Skin epidermis (tissue), 12 donors: ENCODE measurements around the gene ZNF609.
A peak's percentile ranks its signal among the peaks of the same experiment; 100 is the strongest.

Experiments
- H3K27ac ChIP-seq, 21 experiments: fragments of 200-600 bp; sonication (generic) in 11 of 21; one replicate each; pipeline ENCODE4 v1.5.0; 2020; ENCODE audit warnings: mild to moderate bottlenecking in 3 of 21, inconsistent platforms in 2 of 21, moderate library complexity in 2 of 21
- H3K4me3 ChIP-seq, 7 experiments: fragments of 200-600 bp; sonication (generic) in 2 of 7; one replicate each; pipeline ENCODE4 v1.5.0; 2020; ENCODE audit warnings: inconsistent platforms in 2 of 7, mild to moderate bottlenecking in 2 of 7, moderate library complexity in 1 of 7

ZNF609 gene

DNA sequence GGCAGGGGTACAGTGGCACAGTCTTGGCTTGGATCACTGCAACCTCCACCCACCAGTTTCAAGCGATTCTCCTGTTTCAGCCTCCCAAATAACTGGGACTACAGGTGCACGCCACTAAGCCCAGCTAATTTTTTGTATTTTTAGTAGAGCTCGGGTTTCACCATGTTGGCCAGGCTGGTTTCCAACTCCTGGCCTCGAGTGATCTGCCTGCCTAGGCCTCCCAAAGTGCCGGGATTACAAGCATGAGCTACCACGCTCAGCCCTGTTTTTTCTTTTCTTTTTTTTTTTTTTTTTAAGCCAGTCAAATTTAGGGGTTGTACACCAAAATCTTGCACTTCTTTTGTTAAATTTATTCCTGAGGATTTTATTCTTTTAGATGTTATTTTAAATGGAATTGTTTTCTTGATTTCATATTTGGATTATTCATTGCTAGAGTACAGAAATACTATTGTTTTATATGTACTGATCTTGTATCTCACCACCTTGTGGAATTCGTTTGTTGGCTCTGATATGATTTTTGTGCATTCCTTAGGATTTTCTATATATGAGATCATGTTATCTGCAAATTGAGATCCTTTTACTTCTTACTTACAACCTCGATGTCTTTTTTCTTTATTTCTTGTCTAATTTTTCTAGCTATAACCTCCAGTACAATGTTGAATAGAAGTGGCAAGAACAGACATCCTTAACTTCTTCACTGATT lies 65.6 kb downstream of the ZNF609 start:
- Histone ChIP-seq H3K27ac (no peak overlapping the region), H3K4me3 (no peak overlapping the region)

DNA sequence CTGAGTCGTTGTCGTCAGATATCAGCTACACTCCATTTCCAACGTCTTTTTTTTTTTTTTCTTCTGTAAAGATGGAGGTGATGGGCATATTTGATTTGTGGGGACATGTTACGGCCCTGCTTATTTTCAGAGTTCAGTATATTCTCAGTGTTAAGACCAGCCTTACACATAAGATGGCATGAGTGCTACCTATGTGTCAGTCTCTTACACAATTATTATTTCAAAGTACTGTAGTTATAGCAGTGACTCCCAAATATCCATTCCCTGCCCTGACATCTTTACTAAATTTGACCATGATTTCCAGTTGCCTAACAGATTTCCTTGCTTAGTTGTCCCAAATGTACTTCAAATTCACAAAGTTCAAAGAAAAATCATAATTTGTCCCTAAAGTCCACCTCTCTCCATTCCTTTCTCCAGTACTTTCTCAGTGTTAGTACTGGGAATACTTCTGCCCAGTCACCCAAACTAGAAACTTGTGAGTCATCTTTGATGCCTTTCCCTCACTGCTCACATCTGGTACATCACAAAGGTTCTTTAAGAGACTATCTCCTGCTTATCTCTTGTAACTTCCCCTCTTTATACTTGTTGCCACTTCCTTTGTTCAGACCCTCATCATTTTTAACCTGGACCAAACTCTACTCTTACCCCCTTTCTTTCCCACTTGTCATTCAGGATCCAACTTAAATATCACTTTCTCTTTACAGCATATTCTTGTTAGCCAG lies 67.0 kb downstream of the ZNF609 start:
- Histone ChIP-seq H3K4me3 (no peak overlapping the region), H3K27ac (no peak overlapping the region)

DNA sequence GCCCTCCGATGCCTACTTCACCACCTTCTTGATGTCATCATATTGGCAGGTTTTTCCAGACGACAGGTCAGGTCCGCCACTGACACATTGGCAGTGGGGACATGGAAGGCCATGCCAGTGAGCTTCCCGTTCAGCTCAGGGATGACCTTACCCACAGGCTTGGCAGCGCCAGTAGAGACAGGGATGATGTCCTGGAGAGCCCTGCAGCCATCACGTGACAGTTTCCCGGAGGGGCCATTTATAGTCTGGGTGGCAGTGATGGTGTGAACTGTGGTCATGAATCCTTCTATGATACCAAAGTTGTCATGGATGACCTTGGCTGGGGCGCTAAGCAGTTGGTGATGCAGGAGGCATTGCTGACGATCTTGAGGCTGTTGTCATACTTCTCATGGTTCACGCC lies 68.5 kb downstream of the ZNF609 start:
- Histone ChIP-seq H3K4me3 (no peak overlapping the region), H3K27ac (no peak overlapping the region)

DNA sequence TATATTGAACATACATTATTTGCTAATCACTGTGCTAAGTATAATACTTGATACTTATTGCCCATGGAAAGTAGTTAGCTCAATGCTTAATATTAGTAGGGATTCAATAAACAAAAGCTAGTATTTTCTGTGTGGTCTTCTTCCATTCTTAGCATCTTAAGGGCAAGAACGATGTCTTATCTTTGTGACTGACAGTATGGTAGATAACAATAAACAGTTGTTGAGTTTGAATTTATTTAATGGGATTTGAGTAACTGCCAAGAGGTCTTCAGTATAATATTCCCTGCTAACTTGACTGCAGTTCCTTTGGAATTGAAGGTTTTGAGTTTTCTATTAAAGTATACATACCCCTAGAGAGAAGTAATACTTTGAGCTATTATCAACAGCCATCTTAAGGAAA lies 70.1 kb downstream of the ZNF609 start:
- Histone ChIP-seq H3K27ac (no peak overlapping the region), H3K4me3 (no peak overlapping the region)

DNA sequence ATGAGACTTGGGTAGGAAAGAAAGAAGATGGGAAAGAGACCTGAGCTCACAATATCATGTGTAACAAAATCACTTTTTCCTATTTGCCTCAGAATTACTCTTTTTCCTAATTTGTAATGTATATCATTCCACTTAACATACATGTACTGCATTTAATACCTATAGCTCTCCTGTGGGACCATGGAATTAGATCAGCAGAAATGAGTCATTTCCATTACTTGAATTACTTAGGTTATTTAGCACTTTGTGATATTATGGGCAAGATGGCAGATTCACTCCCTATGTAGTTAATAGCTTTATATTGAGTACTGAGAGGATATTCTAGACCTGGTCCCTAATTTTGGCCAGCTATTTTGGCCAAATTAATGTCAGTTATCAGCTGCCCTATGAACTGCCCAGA lies 70.5 kb downstream of the ZNF609 start:
- H3K27ac ChIP-seq: no peak overlapping the region

DNA sequence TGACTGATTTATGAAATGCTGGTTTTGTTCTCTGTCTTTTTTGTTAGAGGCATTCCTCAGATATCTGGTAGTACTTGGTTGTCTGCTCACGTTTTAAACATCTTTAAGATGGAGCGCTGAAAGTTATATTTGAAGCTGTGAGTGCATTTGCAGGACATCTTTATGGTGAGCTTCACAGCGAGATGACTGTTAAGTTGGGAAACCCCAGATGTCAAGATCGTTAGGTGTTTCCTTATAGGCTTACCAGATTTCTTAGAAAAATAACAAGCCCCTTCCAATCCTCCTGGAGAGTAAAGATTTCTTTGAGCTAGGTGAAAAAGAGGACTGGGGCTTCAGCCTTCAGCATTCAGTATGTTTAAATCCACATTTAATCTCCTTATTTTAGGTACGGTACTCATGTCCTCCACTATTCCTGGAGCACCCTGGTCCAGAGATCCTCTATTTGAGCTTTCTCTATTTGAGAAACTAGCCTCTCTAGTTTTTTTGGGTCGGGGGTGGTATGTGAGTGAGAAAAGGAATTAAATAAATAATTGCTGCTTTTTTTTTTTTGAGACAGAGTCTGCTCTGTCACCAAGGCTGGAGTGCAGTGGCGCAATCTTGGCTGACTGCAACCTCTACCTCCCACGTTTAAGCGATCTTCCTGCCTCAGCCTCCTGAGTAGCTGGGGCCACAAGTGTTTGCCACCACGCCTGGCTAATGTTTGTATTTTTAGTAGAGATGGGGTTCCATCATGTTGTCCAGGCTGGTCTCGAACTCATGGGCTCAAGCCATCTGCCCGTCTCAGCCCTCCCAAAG lies 72.3 kb downstream of the ZNF609 start:
- Histone ChIP-seq H3K4me3 (no peak overlapping the region), H3K27ac (no peak overlapping the region)

More for the DNA sequence above, 70.5 kb downstream of the ZNF609 start:
- H3K4me3 ChIP-seq: no peak overlapping the region

DNA sequence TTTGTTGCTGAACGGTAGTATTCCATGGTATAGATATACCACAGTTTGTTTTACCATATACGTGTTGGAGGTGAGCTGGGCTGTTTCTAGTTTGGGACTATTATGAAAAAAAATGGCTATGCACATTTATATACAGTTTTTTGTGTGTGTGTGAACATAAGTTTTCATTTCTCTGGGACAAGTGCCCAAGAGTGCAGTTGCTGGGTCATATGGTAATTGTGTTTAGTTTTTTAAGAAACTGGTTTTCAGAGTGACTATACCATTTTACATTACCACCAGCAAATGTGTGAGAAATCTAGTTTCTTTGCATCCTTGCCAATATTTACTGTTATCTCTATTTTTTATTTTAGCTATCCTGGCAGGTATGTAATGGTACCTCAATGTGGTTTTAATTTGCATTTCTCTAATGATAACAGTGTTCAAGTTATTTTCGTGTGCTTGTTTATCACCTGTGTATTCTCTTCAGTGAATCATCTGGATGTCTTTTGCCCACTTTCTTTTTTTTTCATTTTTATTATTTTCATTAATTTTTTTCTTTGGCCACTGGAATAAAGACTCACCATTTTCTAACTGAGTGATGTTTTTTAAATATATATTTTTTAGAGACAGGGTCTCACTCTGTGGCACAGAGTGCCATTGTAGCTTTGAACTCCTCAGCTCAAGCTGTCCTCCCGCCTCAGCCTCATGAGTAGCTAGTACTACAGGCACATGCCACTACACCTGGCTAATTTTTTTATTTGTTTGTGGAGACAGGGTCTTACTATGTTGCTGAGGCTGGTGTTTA lies 75.3 kb downstream of the ZNF609 start:
- peak overlapping the region in 4 of 21 experiments; percentile 8 to 71 (median 38) for H3K27ac ChIP-seq
- no peak overlapping the region for H3K4me3 ChIP-seq

DNA sequence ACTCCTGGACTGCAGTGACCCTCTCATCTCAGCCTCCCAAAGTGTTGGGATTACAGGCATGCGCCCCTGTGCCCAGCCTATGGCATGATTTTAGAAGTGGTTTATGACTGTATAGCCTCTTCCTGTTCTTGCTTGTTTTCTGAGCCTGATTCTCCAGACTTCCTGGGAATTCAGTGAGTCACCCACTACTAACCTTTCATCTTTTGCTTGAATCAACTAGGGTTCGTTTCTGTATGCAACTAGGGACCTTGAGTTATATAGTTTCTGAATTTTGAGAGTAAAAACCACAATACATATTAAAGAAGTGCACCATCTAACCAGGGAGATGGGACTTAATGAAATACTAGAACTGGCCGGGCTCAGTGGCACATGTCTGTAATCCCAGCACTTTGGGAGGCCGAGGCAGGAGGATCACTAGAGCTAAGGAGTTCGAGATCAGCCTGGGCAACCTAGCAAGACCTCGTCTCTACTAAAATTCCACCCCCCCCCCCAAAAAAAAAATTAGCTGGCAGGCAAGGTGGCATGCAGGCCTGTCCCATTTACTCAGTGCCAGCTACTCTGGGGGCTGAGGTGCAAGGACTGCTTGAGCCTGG lies 76.0 kb downstream of the ZNF609 start:
- no peak overlapping the region for H3K4me3 ChIP-seq
- peak overlapping the region in 4 of 21 experiments; percentile 8 to 71 (median 38) for H3K27ac ChIP-seq

DNA sequence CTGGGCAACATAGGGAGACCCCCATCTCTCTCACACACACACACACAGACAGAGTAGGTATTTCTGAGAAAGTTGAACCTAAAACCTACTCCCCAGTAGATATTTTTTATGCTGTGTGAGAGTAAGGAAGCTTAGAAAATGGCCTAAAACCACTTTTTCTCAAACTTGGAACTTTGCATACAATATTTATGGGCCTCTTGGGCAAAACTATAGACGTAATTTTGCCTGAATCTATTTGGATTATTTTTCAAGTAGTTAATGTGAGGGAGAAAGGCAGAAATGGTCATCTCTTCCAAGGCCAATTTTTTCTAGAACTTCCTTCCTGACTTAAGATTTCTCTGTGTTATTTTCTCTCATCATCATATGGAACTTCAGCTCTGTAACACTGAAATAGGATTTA lies 81.7 kb downstream of the ZNF609 start:
- Histone ChIP-seq H3K4me3 (no peak overlapping the region), H3K27ac (no peak overlapping the region)

DNA sequence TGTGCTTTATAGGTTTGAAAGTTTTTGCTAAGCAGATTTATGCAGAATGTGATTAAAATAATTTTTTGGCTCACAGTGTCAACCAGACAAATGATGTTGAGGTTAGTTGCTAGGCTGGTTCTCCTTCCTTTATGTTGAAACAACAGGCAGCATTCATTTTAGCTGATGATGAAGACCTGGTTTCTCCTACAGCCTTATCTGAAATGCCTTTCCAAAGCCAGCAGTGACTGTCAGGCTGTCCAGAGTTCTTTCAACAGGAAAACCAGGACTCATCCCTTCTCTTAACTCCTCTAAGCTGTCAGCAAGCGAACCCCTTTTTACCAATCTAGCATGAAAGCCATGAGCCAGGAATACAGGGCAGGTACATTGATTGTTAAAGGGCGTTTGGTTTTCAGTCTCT lies 84.1 kb downstream of the ZNF609 start:
- H3K4me3 ChIP-seq: no peak overlapping the region
- peak overlapping the region in 2 of 21 experiments; percentile 17 to 19 for H3K27ac ChIP-seq

DNA sequence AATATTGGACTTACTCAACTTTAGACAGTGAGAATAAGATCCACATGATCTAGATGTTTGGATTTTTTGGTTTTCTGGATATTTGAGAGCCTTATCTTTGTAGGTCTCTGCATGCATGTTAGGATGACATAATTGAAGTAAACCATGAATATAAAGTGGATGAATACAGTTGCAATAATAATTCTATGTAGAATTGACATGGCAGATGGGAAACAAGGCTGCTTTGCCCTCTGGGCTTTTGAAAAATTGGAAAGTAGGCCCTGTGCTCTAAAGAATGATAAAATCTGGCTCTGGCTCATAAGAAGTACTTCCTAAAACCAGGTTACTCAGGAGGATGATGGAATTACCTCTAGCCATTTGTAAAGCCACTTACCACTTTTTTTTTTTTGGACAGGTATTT lies 86.9 kb downstream of the ZNF609 start:
- no peak overlapping the region for H3K4me3 ChIP-seq
- no peak overlapping the region for H3K27ac ChIP-seq

DNA sequence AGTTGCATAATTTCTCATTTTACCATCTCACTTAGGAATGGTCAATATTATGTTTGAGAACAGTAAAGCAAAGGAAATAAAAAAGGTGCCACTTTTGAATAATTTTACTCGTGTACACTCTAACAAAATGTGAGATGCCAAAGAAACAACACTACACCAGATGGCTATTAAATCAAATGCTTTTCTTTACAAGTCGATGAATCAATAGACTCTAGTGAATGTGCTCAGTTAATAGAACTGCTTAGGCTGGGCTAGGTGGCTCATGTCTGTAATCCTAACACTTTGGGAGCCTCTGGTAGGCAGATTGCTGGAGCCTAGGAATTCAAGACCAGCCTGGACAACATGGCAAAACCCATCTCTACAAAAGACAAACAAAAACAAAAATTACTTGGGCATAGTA lies 87.9 kb downstream of the ZNF609 start:
- Histone ChIP-seq H3K4me3 (no peak overlapping the region), H3K27ac (peak overlapping the region in 1 of 21 experiments; percentile 1)

DNA sequence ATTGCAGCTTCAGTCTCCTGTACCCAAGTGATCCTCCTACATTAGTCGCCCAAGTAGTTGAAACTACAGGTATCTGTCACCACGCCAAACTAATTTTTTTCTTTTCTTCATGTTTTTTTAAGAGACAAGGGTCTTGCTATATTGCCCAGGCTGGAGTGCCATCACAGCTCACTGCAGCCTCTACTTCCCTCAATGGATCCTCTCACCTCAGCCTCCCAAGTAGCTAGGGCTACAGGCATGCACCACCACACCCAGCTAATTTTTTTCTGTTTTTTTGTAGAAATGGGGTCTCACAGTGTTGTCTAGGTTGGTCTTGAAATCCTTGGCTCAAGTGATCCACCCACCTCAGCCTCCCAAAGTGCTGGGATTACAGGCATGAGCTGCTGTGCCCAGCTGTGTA lies 89.5 kb downstream of the ZNF609 start:
- Histone ChIP-seq H3K4me3 (no peak overlapping the region), H3K27ac (no peak overlapping the region)

DNA sequence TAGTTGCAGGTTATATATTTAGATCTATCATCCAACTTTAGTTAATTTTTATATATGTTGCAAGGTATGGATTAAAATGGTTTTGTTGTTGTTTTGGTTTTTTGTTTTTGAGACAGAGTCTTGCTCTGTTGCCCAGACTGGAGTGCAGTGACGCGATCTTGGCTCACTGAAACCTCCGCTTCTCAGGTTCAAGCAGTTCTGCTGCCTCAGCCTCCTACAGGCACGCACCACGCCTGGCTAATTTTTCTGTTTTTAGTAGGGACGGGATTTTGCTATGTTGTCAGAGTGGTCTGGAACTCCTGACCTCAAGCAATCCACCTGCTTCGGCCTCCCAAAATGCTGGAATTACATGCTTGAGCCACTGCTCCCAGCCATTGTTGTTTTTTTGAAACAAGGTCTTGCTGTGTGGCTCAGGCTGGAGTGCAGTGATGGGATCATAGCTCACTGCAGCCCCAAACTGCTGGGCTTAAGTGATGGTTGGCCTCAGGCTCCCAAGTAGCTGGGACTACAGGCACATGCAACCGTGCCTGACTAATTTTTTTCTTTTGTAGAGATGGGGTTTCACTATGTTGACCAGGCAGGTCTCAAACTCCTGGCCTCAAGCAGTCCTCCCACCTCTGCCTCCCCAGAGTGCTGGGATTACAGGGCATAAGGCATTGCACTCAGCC lies 92.0 kb downstream of the ZNF609 start:
- Histone ChIP-seq H3K4me3 (no peak overlapping the region), H3K27ac (no peak overlapping the region)

DNA sequence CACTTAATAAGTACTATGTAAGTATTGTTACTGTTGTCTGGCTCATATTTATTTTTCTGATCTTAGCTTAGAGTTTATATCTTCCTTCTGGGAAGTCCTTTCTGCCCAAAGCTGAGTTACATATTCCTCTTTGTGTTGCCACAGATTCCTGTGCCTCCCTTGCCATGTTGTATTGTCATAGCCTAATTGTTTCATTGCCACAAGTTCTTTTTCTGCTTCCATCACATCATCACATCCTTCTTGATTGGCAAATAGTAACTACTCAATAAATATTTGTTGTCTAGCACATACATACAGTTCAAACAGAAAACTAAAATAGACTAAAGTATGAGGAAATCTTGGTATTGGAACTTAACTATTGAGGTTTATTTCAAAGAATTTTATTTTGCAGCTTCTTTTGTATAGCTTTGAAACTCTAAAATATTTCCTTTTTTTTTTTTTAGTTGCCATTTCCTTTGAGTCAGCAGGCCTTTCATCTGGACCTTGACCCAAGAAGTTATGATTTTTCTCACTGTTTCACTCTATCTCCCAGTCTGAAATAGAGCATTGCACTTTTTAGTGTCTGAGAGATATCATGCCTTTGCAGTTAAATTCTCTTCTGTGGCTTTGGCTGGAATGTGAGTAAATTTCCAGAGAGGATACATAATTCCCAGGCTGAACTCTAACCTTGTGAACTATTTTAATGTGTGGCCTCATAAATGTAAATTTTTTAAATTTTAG lies 98.2 kb downstream of the ZNF609 start:
- Histone ChIP-seq H3K27ac (peak overlapping the region in 1 of 21 experiments; percentile 8), H3K4me3 (no peak overlapping the region)

DNA sequence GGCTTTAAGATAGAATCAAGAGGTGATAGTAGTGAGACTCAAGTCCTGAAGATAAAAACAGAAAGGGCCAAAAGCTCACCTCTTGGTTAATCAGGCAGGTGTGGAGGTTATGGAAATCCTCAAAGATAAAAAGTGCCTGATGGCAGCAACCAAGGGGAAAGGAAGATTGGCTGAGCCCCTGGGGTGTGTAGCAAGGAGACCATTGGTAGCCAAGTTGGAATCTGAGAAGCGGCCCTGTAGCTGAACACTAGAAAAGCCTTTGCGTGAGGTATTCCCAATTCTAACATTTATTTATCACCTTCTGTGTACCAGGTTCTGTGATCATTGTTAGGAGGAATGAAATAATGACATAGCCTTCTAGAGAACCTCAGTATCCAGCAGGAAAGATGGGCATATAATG lies 98.9 kb downstream of the ZNF609 start:
- Histone ChIP-seq H3K4me3 (no peak overlapping the region), H3K27ac (peak overlapping the region in 1 of 21 experiments; percentile 8)

DNA sequence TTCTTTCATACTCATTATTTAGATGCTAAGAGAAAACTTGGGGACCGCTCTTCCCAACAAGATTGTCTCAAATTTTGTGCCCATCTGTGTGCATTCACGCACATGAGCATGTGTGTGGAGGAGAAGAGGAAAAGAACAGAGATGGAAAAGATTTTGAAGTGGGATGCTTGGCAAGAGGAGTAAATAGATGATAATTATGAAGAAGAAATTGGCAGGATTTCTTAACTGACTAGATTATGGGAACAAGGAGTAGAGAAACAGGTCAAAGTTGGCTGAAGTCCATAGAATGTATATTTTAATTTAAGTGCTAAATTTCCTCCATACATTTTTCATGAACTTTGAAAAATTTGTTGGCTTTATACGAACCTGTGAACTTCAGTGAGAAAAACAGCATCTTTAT lies 100.1 kb downstream of the ZNF609 start:
- no peak overlapping the region for H3K4me3 ChIP-seq
- no peak overlapping the region for H3K27ac ChIP-seq

DNA sequence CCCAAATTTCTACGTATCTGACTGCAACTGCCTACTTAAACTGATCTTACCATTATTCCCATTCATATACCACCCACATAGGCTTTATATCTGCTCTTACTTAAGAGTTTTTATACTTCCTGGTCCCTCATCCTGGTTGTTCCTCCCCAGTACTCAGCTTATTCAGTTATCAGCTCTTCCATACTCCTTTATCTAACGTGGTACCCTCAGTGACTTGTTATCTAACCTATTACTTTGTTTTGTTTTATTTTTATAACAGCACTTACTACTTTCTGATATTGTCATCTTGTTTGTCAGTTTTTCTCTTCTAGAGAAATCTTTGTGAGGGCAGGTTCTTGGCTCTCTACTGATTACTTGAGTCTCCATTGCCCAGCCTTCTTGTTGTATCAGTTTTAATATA lies 100.6 kb downstream of the ZNF609 start:
- Histone ChIP-seq H3K27ac (no peak overlapping the region), H3K4me3 (no peak overlapping the region)
